A172 (cell line): ENCODE data around the gene HAUS6. TPM values are rescaled to one million over a fixed set of nuclear protein-coding genes. Genes with fewer than 3 reads are reported as not detected.
"Not testable (repeated sequence)": the region's sequence is repeated elsewhere in the genome, so short reads cannot be mapped to it uniquely, and the experiment has no call there.

Experiments
- DNase-seq: peaks from one replicate; pipeline ENCODE4 v3.0.0-alpha.2; 2015; ENCODE audit warnings: low spot score
- total RNA-seq: library from RNA; depleted of rRNA; stranded (reverse); fragments of >200 nt; shearing (Covaris generic); gene quantifications from 2 replicates; pipeline ENCODE4 v1.2.3, GENCODE V29; 2014; rRNA removed

Gene HAUS6
- total RNA-seq, 1 experiment from 2014 or later, result 40.4 TPM

DNA sequence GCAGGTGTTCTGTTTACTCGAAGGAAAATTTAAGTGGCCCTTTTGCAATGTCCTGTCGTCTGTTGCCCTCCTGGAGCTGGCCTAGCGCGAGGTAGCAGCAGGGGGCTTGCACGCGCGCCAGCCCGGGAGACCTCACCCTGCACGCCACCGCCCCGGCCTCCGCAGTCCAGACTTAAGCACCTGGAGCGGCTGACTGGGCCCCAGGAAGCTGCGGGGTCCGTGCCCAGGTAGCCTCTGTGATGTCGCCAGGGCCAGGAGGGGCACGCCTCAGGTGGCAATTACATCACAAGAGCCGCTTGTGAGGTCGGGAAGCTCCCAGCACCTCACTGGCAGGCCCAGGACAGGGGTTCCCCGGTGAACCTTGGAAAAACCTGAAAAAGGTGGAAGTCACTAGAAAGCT lies 69.7 kb downstream of the HAUS6 start, which contains the start of gene SAXO1:
Gene SAXO1, minus strand, starts transcription at position 195 of the 400 bp plus-strand sequence. CDS start 301 bp downstream, outside the sequence.
- DNase-seq, result no peak

- no peak for DNase-seq
Observed at GRCh38 chr9:19032406-19032805, 70.3 kb downstream of the HAUS6 start.

DNA sequence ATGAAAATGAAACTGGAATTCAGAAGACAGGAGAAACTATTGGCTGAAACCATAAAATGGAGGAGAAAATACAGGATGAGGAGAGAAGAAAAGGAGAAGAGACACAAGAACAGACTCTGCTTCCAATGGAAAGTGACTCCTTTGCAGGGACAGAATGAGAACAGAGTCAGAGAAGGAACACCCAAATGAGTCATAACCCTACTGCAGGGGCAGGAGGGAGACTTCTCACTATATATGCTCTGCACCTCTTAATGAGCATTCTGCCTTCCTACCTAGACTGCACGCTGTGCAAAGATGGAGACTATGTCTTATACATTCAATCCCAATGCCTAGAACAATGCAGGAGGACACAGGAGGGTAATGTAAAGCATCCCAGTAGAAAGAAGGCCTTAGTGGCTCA lies 71.8 kb downstream of the HAUS6 start:
- peak; percentile 8 for DNase-seq

DNA sequence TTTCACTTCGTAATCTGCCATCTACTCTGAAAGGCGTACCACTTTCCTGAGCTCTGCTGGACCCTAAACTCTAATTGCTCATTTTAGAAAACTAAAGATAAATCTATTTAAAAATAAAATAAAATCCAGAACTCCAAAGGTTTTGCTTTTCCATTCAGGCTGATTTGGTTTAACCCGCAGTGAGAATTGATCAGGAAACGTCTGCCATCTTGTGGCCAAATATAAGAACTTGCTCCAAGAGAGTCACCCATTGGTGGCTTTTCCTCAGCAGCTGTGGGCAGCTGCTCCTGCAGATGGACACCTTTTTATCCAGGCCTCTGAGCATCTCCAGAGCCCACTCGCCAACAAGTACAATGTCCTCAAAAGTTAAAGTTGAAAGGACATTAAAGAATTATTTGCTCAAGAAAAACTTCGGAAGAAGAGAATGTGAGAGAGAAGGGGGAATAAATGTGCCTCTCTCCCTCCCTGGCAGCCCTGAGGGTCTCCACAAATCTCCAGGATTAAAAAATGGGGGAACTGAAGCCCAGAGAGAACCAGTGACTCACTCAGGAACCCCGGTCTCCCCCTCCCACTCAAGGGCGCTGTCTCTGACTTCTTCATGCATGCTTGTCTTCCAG lies 73.8 kb downstream of the HAUS6 start:
- DNase-seq, result peak; percentile 59

GRCh38 chr9:19027825-19028224 lies 74.9 kb downstream of the HAUS6 start:
- DNase-seq, result no peak

GRCh38 chr9:19026375-19026774 lies 76.3 kb downstream of the HAUS6 start:
- no peak for DNase-seq

DNA sequence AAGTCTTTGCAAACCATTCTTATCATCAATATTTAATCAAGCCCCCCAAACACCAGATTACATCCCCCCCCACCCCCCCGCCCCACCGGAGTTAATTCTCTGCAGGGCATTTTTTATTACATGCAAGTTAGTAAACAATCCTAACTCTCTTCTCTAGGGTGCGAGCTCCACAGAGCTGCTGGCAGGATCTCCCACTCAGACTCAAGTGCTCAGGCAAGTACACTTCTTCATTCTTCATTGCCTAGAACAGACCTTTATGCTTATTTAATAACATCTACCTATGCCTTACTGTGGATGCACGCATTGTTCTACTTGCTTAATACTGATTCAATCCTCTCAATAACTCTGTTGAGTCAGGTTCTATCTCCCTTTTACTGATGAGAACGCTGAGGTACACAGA lies 79.6 kb downstream of the HAUS6 start:
- DNase-seq, result no peak

DNA sequence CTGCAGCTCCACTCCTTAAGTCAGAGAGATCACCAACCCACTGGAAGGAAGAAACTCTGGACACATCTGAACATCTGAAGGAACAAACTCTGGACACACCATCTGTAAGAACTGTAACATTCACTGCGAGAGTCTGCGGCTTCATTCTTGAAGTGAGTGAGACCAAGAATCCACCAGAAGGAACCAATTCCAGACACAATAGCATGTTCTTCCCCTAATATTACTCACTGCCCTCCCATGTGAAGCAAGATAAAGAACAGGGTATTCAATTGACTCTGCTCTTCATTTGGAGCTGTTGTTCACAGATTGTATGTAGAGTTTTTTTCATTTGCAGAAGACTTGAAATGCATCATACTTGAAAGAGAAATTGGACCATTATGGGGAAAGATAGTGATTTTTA lies 80.5 kb downstream of the HAUS6 start:
- DNase-seq, result no peak

DNA sequence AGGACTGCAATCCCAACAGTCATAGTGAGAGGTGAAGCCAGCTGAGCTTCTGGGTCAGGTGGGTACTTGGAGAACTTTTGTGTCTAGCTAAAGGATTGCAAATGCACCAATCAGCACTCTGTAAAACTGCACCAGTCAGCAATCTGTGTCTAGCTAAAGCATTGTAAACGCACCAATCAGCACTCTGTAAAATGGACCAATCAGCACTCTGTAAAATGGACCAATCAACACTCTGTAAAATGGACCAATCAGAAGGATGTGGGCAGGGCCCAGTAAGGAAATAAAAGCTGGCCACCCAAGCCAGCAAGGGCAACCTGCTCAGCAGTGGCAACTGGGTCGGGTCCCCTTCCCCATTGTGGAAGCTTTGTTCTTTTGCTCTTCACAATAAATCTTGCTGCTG lies 81.1 kb downstream of the HAUS6 start:
- DNase-seq, result not testable (repeated sequence)

GRCh38 chr9:19020886-19021455 lies 81.7 kb downstream of the HAUS6 start:
- no peak for DNase-seq

GRCh38 chr9:19018201-19018600 lies 84.5 kb downstream of the HAUS6 start:
- DNase-seq, result no peak

GRCh38 chr9:19009391-19009965 lies 93.2 kb downstream of the HAUS6 start:
- DNase-seq, result no peak

Other genes starting within 250 kb of the HAUS6 start
- gene SAXO1, start 69.7 kb downstream of the HAUS6 start, total RNA-seq, result not detected in 2 replicates
- 35.5 and 37.0 TPM in 2 replicates for gene RRAGA, start 53.5 kb downstream of the HAUS6 start, total RNA-seq
- not detected in 2 replicates for gene PLIN2, start 24.6 kb upstream of the HAUS6 start, total RNA-seq
- 29.6 and 40.0 TPM in 2 replicates for gene DENND4C, start 127.8 kb upstream of the HAUS6 start, total RNA-seq